Calu3 (cell line): ENCODE measurements around the gene SYNE2. TPM values are rescaled to one million over a fixed set of nuclear protein-coding genes. Genes with fewer than 3 reads are reported as not detected.

Experiments
- BruUV-seq: library from RNA; stranded (reverse); fragments of 400-500 nt; replicated peaks from 2 replicates; lab custom pipeline; 2021; lab: Mats Ljungman, UMichigan
- CTCF ChIA-PET: fragments of 300-600 bp; sonication (Branson Sonifier 250); formaldehyde crosslinking; loops from one replicate; lab custom pipeline; 2022; ENCODE audit warnings: antibody characterized with exemption; lab: Charles Lee
- DNase-seq: peaks from one replicate; pipeline ENCODE4 v3.0.0; 2022
- H3K27ac Mint-ChIP-seq: one replicate; pipeline ENCODE4 v1.8.0; 2022; ENCODE audit warnings: mixed read lengths; ENCODE audit not compliant: unreplicated experiment
- H3K27me3 Mint-ChIP-seq: one replicate; pipeline ENCODE4 v1.8.0; 2022; ENCODE audit warnings: mixed read lengths; ENCODE audit not compliant: unreplicated experiment
- H3K36me3 Mint-ChIP-seq: one replicate; pipeline ENCODE4 v1.8.0; 2022; ENCODE audit warnings: mild to moderate bottlenecking, moderate library complexity, mixed read lengths; ENCODE audit not compliant: insufficient read depth, unreplicated experiment
- H3K4me1 Mint-ChIP-seq: one replicate; pipeline ENCODE4 v1.8.0; 2022; ENCODE audit warnings: mild to moderate bottlenecking, low read depth, mixed read lengths; ENCODE audit not compliant: unreplicated experiment
- H3K4me3 Mint-ChIP-seq: one replicate; pipeline ENCODE4 v1.8.0; 2022; ENCODE audit warnings: mild to moderate bottlenecking, low read depth, moderate library complexity, mixed read lengths; ENCODE audit not compliant: unreplicated experiment
- H3K9me3 Mint-ChIP-seq: one replicate; pipeline ENCODE4 v1.8.0; 2022; ENCODE audit warnings: low read depth, mixed read lengths; ENCODE audit not compliant: unreplicated experiment
- CTCF ChIP-seq: fragments of 200-600 bp; IDR thresholded peaks from one replicate; pipeline ENCODE4 v1.8.0; 2022; ENCODE audit warnings: antibody characterized with exemption; ENCODE audit not compliant: unreplicated experiment
- intact Hi-C: fragments of 100-400 bp; cut with micrococcal nuclease; formaldehyde crosslinking; loops from one replicate; pipeline ENCODE4 v1.10.0; 2022; ENCODE audit not compliant: unreplicated experiment
- total RNA-seq: library from RNA; stranded (reverse); gene quantifications from 2 replicates; pipeline ENCODE4 v1.2.3, GENCODE V29; 2022

Gene SYNE2
- total RNA-seq, 1 experiment from 2014 or later: 171 TPM

DNA sequence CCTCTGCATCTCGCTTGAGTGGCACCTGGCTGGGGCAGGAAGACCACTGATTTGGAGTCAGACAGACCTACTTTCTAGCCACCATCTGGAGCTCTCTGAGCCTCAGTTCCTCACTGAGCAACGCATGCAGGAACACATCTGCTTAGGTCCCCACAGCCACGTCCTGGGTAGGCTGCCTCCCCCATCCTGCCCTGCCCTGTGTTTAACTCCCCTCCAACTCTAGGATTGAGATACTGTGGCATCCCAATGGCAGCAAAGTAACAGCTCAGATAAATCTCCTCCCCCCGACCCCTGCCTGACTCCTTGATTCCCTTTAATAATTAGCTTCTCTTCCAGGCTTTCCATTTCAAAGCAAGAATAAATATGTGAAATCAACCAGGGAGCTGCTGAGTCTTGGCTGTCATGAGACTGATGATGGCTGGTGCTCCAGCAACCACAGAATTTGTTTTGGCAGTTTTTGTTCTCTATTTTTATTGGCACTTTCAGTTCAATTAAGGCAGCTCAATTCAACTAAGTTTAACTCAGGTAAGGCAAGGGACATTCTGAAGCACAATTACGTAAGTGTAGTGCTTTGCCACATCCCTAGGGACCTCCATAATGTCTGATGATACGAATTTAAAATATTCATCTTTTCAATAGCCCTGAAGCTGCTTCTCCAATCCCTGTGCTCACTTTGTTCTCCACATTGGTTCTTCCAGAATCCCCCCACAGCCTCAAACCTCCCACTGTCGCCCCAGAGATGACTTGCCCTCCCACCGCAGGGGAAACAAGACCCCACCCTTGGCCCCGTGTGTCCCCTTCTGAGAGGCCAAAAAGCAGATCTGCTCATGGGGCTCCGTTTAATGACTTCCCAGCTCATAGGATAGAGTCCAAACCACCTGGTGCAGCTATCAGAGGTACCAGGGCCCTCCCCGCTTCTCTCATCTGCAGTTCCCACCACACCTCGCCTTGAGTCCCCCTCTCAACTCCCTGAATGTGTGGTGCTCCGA, 383.1 kb downstream of the SYNE2 start:
- Mint-ChIP-seq H3K9me3 (no peaks in the 10 kb centered on the region), H3K27ac (peak overlapping the region; percentile 57), H3K36me3 (peaks cover 32% of the 10 kb centered on the region), H3K27me3 (no peaks in the 10 kb centered on the region), H3K4me3 (no peak overlapping the region), H3K4me1 (no peaks in the 10 kb centered on the region)
- no TSS peak for BruUV-seq
- intact Hi-C loops: no loop called here
- TF ChIP-seq CTCF: no peak
- CTCF ChIA-PET: interaction anchor here (0.5 kb wide), 1 partner anchor 442 kb away, joined by 3 read pairs; no protein-coding TSS in a partner anchor
- DNase-seq: no peak

DNA sequence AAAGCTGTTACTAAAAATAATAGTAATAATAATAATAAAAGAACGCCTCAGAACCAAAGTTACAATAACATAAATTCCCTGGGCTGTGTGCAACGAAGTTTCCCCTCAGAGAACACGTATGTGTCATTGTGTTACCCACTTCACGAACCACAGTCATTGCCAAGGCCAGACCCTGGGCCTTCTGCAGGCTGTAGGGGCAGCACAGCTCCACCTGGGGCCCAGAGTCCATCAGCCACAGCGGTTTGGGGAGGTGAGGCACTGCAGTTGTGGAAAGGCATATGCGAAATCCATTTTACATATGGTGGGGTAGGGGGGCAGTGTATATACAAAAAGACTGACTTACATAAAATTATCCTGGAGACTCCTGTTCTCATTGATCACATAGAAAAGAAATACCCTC, 385.2 kb downstream of the SYNE2 start:
- Mint-ChIP-seq H3K4me3 (no peak overlapping the region), H3K27ac (peak overlapping the region; percentile 15), H3K36me3 (peaks cover 23% of the 10 kb centered on the region), H3K9me3 (no peaks in the 10 kb centered on the region), H3K27me3 (no peaks in the 10 kb centered on the region), H3K4me1 (no peaks in the 10 kb centered on the region)
- DNase-seq: no peak
- CTCF ChIA-PET: no interaction called here
- no peak for TF ChIP-seq CTCF
- intact Hi-C loops: no loop called here
- no TSS peak for BruUV-seq

- CTCF ChIA-PET: no interaction called here
- Mint-ChIP-seq H3K36me3 (peaks cover 17% of the 10 kb centered on the region), H3K27ac (no peak overlapping the region), H3K9me3 (no peaks in the 10 kb centered on the region), H3K4me1 (no peaks in the 10 kb centered on the region), H3K27me3 (no peaks in the 10 kb centered on the region), H3K4me3 (no peak overlapping the region)
- TF ChIP-seq CTCF: no peak
- intact Hi-C loops: no loop called here
- no peak for DNase-seq
- no TSS peak for BruUV-seq
Observed at GRCh38 chr14:64238631-64239030, 385.8 kb downstream of the SYNE2 start.

GRCh38 chr14:64244279-64244678, 391.5 kb downstream of the SYNE2 start:
- BruUV-seq: no TSS peak
- CTCF ChIA-PET: interaction anchor here (0.7 kb wide), 1 partner anchor 773 kb away, joined by 3 read pairs; no protein-coding TSS in a partner anchor
- no peaks in the 10 kb centered on the region for H3K27me3 Mint-ChIP-seq
- no peak overlapping the region for H3K27ac Mint-ChIP-seq
- DNase-seq: no peak
- H3K4me3 Mint-ChIP-seq: no peak overlapping the region
- no peaks in the 10 kb centered on the region for H3K4me1 Mint-ChIP-seq
- no peaks in the 10 kb centered on the region for H3K36me3 Mint-ChIP-seq
- TF ChIP-seq CTCF: no peak
- no peaks in the 10 kb centered on the region for H3K9me3 Mint-ChIP-seq
- intact Hi-C loops: no loop called here
